ENCODE measurements around the gene PRAC1.

DNA sequence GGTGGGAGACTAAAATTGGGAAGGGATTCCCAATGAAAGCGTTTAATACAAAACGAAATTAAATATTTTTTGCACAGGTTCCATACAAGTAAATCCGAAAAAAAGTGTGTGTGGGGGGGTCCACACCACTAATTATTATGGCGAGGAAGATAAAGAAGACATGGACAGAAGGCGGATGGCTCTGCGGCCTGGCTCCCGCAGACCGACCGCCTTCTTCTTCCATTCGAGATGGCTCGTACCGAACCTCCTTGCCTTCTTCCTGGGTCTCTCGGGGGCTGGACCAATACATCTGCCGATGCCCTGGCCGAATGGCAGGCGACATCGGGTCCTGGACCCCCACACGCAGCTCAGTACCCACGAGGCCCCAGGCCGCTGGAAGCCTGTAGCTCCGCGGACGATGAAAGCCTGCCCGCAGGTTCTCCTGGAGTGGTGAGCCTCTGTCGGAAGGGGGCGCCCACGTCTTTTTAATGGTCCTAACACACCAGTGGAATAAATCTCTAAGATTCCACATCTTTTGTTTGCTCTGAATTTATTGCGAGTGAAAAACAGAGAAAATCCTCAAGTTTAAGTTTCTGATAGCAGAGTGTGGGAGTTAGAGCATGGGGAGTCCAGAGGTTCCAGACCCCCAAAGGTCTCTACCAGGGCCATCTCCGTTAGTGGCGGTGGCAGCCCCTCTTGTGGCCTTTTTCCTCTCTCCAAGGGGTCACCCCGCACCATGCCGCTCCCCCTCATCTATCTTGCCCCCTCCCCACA is 2.1 kb upstream of the PRAC1 start:
- TF ChIP-seq POLR2AphosphoS5 (IDR thresholded peaks at IDR 0.05; ENCODE audit: insufficient read depth in 1 of 2, low read depth in 1 of 2): no peak
- TF ChIP-seq, protein P1, sequence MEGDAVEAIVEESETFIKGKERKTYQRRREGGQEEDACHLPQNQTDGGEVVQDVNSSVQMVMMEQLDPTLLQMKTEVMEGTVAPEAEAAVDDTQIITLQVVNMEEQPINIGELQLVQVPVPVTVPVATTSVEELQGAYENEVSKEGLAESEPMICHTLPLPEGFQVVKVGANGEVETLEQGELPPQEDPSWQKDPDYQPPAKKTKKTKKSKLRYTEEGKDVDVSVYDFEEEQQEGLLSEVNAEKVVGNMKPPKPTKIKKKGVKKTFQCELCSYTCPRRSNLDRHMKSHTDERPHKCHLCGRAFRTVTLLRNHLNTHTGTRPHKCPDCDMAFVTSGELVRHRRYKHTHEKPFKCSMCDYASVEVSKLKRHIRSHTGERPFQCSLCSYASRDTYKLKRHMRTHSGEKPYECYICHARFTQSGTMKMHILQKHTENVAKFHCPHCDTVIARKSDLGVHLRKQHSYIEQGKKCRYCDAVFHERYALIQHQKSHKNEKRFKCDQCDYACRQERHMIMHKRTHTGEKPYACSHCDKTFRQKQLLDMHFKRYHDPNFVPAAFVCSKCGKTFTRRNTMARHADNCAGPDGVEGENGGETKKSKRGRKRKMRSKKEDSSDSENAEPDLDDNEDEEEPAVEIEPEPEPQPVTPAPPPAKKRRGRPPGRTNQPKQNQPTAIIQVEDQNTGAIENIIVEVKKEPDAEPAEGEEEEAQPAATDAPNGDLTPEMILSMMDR (IDR thresholded peaks at IDR 0.05): peak; percentile 64 to 78 (median 68)

Measured in vagina (tissue), 2 donors.